Measurements from ENCODE around the gene OCSTAMP.
A peak's percentile ranks its signal among the peaks of the same experiment; 100 is the strongest.

The OCSTAMP gene

GRCh38 chr20:46573234-46573633, 22.8 kb upstream of the OCSTAMP start:
- Histone ChIP-seq H3K9ac (ENCODE audit: low read length in 2 of 2) (no peak overlapping the region), H3K36me3 (ENCODE audit: control insufficient read depth in 2 of 2, insufficient read depth in 2 of 2, low read length in 2 of 2) (no peaks in the 10 kb centered on the region), H3K27ac (ENCODE audit: low read length) (no peak overlapping the region), H3K9me3 (ENCODE audit: control insufficient read depth in 2 of 2, low read length in 2 of 2) (no peaks in the 10 kb centered on the region), H3K27me3 (ENCODE audit: control insufficient read depth in 1 of 2, insufficient read depth in 2 of 2, low read length in 2 of 2) (no peaks in the 10 kb centered on the region), H3K4me1 (ENCODE audit: control insufficient read depth, insufficient read depth, low read length) (peaks cover 16% of the 10 kb centered on the region), H3K4me3 (ENCODE audit: low read length in 2 of 2) (no peak overlapping the region)

- no peak overlapping the region for H3K27ac ChIP-seq (ENCODE audit: low read length)
- no peaks in the 10 kb centered on the region for H3K9me3 ChIP-seq (ENCODE audit: control insufficient read depth in 2 of 2, low read length in 2 of 2)
- H3K27me3 ChIP-seq (ENCODE audit: control insufficient read depth in 1 of 2, insufficient read depth in 2 of 2, low read length in 2 of 2): no peaks in the 10 kb centered on the region
- no peak overlapping the region for H3K4me3 ChIP-seq (ENCODE audit: low read length in 2 of 2)
- H3K9ac ChIP-seq (ENCODE audit: low read length in 2 of 2): no peak overlapping the region
- peaks cover 18% of the 10 kb centered on the region for H3K4me1 ChIP-seq (ENCODE audit: control insufficient read depth, insufficient read depth, low read length)
- H3K36me3 ChIP-seq (ENCODE audit: control insufficient read depth in 2 of 2, insufficient read depth in 2 of 2, low read length in 2 of 2): no peaks in the 10 kb centered on the region
Observed at GRCh38 chr20:46572790-46573189, 22.3 kb upstream of the OCSTAMP start.

- Histone ChIP-seq H3K4me1 (ENCODE audit: control insufficient read depth, insufficient read depth, low read length) (peaks cover 18% of the 10 kb centered on the region), H3K9me3 (ENCODE audit: control insufficient read depth in 2 of 2, low read length in 2 of 2) (no peaks in the 10 kb centered on the region), H3K27ac (ENCODE audit: low read length) (no peak overlapping the region), H3K4me3 (ENCODE audit: low read length in 2 of 2) (peak overlapping the region in 1 of 2 donors; percentile 47), H3K27me3 (ENCODE audit: control insufficient read depth in 1 of 2, insufficient read depth in 2 of 2, low read length in 2 of 2) (no peaks in the 10 kb centered on the region), H3K36me3 (ENCODE audit: control insufficient read depth in 2 of 2, insufficient read depth in 2 of 2, low read length in 2 of 2) (no peaks in the 10 kb centered on the region), H3K9ac (ENCODE audit: low read length in 2 of 2) (no peak overlapping the region)
Observed at GRCh38 chr20:46572153-46572552, 21.7 kb upstream of the OCSTAMP start.

GRCh38 chr20:46571418-46571817, 21.0 kb upstream of the OCSTAMP start:
- no peak overlapping the region for H3K27ac ChIP-seq (ENCODE audit: low read length)
- no peaks in the 10 kb centered on the region for H3K36me3 ChIP-seq (ENCODE audit: control insufficient read depth in 2 of 2, insufficient read depth in 2 of 2, low read length in 2 of 2)
- no peaks in the 10 kb centered on the region for H3K27me3 ChIP-seq (ENCODE audit: control insufficient read depth in 1 of 2, insufficient read depth in 2 of 2, low read length in 2 of 2)
- H3K4me1 ChIP-seq (ENCODE audit: control insufficient read depth, insufficient read depth, low read length): peaks cover 18% of the 10 kb centered on the region
- no peak overlapping the region for H3K9ac ChIP-seq (ENCODE audit: low read length in 2 of 2)
- H3K9me3 ChIP-seq (ENCODE audit: control insufficient read depth in 2 of 2, low read length in 2 of 2): no peaks in the 10 kb centered on the region
- H3K4me3 ChIP-seq (ENCODE audit: low read length in 2 of 2): no peak overlapping the region

- Histone ChIP-seq H3K27me3 (ENCODE audit: control insufficient read depth in 1 of 2, insufficient read depth in 2 of 2, low read length in 2 of 2) (no peaks in the 10 kb centered on the region), H3K4me1 (ENCODE audit: control insufficient read depth, insufficient read depth, low read length) (peaks cover 18% of the 10 kb centered on the region), H3K36me3 (ENCODE audit: control insufficient read depth in 2 of 2, insufficient read depth in 2 of 2, low read length in 2 of 2) (no peaks in the 10 kb centered on the region), H3K27ac (ENCODE audit: low read length) (no peak overlapping the region), H3K4me3 (ENCODE audit: low read length in 2 of 2) (no peak overlapping the region), H3K9ac (ENCODE audit: low read length in 2 of 2) (no peak overlapping the region), H3K9me3 (ENCODE audit: control insufficient read depth in 2 of 2, low read length in 2 of 2) (no peaks in the 10 kb centered on the region)
Observed at GRCh38 chr20:46570956-46571355, 20.5 kb upstream of the OCSTAMP start.

- Histone ChIP-seq H3K9ac (ENCODE audit: low read length in 2 of 2) (no peak overlapping the region), H3K4me1 (ENCODE audit: control insufficient read depth, insufficient read depth, low read length) (peaks cover 18% of the 10 kb centered on the region), H3K36me3 (ENCODE audit: control insufficient read depth in 2 of 2, insufficient read depth in 2 of 2, low read length in 2 of 2) (no peaks in the 10 kb centered on the region), H3K9me3 (ENCODE audit: control insufficient read depth in 2 of 2, low read length in 2 of 2) (no peaks in the 10 kb centered on the region), H3K4me3 (ENCODE audit: low read length in 2 of 2) (no peak overlapping the region), H3K27ac (ENCODE audit: low read length) (no peak overlapping the region), H3K27me3 (ENCODE audit: control insufficient read depth in 1 of 2, insufficient read depth in 2 of 2, low read length in 2 of 2) (no peaks in the 10 kb centered on the region)
Observed at GRCh38 chr20:46569961-46570360, 19.5 kb upstream of the OCSTAMP start.

GRCh38 chr20:46568570-46569129, 18.2 kb upstream of the OCSTAMP start:
- Histone ChIP-seq H3K9ac (ENCODE audit: low read length in 2 of 2) (peak overlapping the region in 1 of 2 donors; percentile 36), H3K9me3 (ENCODE audit: control insufficient read depth in 2 of 2, low read length in 2 of 2) (no peaks in the 10 kb centered on the region), H3K27ac (ENCODE audit: low read length) (no peak overlapping the region), H3K4me3 (ENCODE audit: low read length in 2 of 2) (peak overlapping the region in 1 of 2 donors; percentile 47), H3K27me3 (ENCODE audit: control insufficient read depth in 1 of 2, insufficient read depth in 2 of 2, low read length in 2 of 2) (no peaks in the 10 kb centered on the region), H3K4me1 (ENCODE audit: control insufficient read depth, insufficient read depth, low read length) (peaks cover 18% of the 10 kb centered on the region), H3K36me3 (ENCODE audit: control insufficient read depth in 2 of 2, insufficient read depth in 2 of 2, low read length in 2 of 2) (no peaks in the 10 kb centered on the region)

GRCh38 chr20:46566125-46566524, 15.7 kb upstream of the OCSTAMP start:
- Histone ChIP-seq H3K4me1 (ENCODE audit: control insufficient read depth, insufficient read depth, low read length) (peaks cover 22% of the 10 kb centered on the region), H3K9ac (ENCODE audit: low read length in 2 of 2) (no peak overlapping the region), H3K4me3 (ENCODE audit: low read length in 2 of 2) (no peak overlapping the region), H3K27me3 (ENCODE audit: control insufficient read depth in 1 of 2, insufficient read depth in 2 of 2, low read length in 2 of 2) (no peaks in the 10 kb centered on the region), H3K9me3 (ENCODE audit: control insufficient read depth in 2 of 2, low read length in 2 of 2) (no peaks in the 10 kb centered on the region), H3K27ac (ENCODE audit: low read length) (no peak overlapping the region), H3K36me3 (ENCODE audit: control insufficient read depth in 2 of 2, insufficient read depth in 2 of 2, low read length in 2 of 2) (no peaks in the 10 kb centered on the region)

GRCh38 chr20:46564241-46564957, 13.9 kb upstream of the OCSTAMP start:
- H3K36me3 ChIP-seq (ENCODE audit: control insufficient read depth in 2 of 2, insufficient read depth in 2 of 2, low read length in 2 of 2): no peaks in the 10 kb centered on the region

GRCh38 chr20:46563860-46564221, 13.4 kb upstream of the OCSTAMP start:
- Histone ChIP-seq H3K27ac (ENCODE audit: low read length) (no peak overlapping the region), H3K4me1 (ENCODE audit: control insufficient read depth, insufficient read depth, low read length) (peaks cover 23% of the 10 kb centered on the region), H3K9me3 (ENCODE audit: control insufficient read depth in 2 of 2, low read length in 2 of 2) (no peaks in the 10 kb centered on the region), H3K4me3 (ENCODE audit: low read length in 2 of 2) (no peak overlapping the region), H3K36me3 (ENCODE audit: control insufficient read depth in 2 of 2, insufficient read depth in 2 of 2, low read length in 2 of 2) (no peaks in the 10 kb centered on the region), H3K27me3 (ENCODE audit: control insufficient read depth in 1 of 2, insufficient read depth in 2 of 2, low read length in 2 of 2) (no peaks in the 10 kb centered on the region), H3K9ac (ENCODE audit: low read length in 2 of 2) (no peak overlapping the region)

More at GRCh38 chr20:46564241-46564957, 13.9 kb upstream of the OCSTAMP start:
- Histone ChIP-seq H3K9me3 (ENCODE audit: control insufficient read depth in 2 of 2, low read length in 2 of 2) (no peaks in the 10 kb centered on the region), H3K4me1 (ENCODE audit: control insufficient read depth, insufficient read depth, low read length) (peaks cover 22% of the 10 kb centered on the region), H3K27me3 (ENCODE audit: control insufficient read depth in 1 of 2, insufficient read depth in 2 of 2, low read length in 2 of 2) (no peaks in the 10 kb centered on the region), H3K27ac (ENCODE audit: low read length) (no peak overlapping the region), H3K4me3 (ENCODE audit: low read length in 2 of 2) (no peak overlapping the region), H3K9ac (ENCODE audit: low read length in 2 of 2) (no peak overlapping the region)

GRCh38 chr20:46563170-46563859, 12.9 kb upstream of the OCSTAMP start:
- peak overlapping the region; percentile 7 to 72 for H3K4me3 ChIP-seq (ENCODE audit: low read length in 2 of 2)
- no peaks in the 10 kb centered on the region for H3K36me3 ChIP-seq (ENCODE audit: control insufficient read depth in 2 of 2, insufficient read depth in 2 of 2, low read length in 2 of 2)
- H3K9ac ChIP-seq (ENCODE audit: low read length in 2 of 2): peak overlapping the region in 1 of 2 donors; percentile 46
- H3K9me3 ChIP-seq (ENCODE audit: control insufficient read depth in 2 of 2, low read length in 2 of 2): no peaks in the 10 kb centered on the region
- H3K27ac ChIP-seq (ENCODE audit: low read length): no peak overlapping the region
- H3K27me3 ChIP-seq (ENCODE audit: control insufficient read depth in 1 of 2, insufficient read depth in 2 of 2, low read length in 2 of 2): no peaks in the 10 kb centered on the region
- peaks cover 18% of the 10 kb centered on the region for H3K4me1 ChIP-seq (ENCODE audit: control insufficient read depth, insufficient read depth, low read length)
